PFSK-1 (cell line): ENCODE results near the gene PCLO.

Experiments
- FOXP2 ChIP-seq: optimal IDR thresholded peaks from 2 replicates; pipeline ENCODE3; 2011; ENCODE audit warnings: borderline replicate concordance, control low read depth, inconsistent platforms; ENCODE audit not compliant: insufficient read depth; ENCODE audit errors: extremely low read length, extremely low read depth
- POLR2AphosphoS5 ChIP-seq: IDR thresholded peaks from 2 replicates; pipeline ENCODE4 v1.6.1; 2012; ENCODE audit warnings: low read depth, mild to moderate bottlenecking, control low read depth, low read length, moderate library complexity
- SIN3A ChIP-seq: IDR thresholded peaks from 2 replicates; pipeline ENCODE4 v1.6.1; 2012; ENCODE audit warnings: mild to moderate bottlenecking, low read length, moderate library complexity, borderline replicate concordance; ENCODE audit not compliant: insufficient read depth
- TAF1 ChIP-seq: IDR thresholded peaks from 2 replicates; pipeline ENCODE4 v1.6.1; 2012; ENCODE audit warnings: low read length, control low read depth, borderline replicate concordance; ENCODE audit not compliant: insufficient read depth
- TF ChIP-seq, protein P1 (sequence below), 2 experiments: IDR thresholded peaks; 2 replicates each; pipeline versions ENCODE4 v1.6.1 to v1.8.0; 2011 to 2012; ENCODE audit warnings: low read depth in 2 of 2, low read length in 2 of 2, control low read depth in 1 of 2, inconsistent platforms in 1 of 2, mild to moderate bottlenecking in 1 of 2, moderate library complexity in 1 of 2; ENCODE audit not compliant: insufficient read depth in 1 of 2

Gene PCLO

DNA sequence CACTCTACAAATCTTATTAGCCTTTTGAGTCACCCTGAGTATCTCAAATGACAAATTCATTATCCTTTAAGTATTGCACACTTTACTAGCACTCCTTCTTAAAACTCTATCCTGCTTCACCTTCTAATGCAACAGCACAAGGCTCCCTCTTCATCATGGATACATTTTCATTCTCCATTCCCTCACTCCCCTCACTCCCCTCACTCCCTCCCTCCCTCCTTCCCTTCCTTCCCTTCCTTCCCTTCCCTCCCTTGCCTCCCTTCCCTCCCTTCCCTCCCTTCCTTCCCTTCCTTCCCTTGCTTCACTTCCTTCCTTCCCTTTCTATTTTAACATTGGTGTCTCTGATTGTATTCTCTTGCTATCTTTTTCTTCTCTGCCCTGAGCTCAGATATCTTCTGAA lies 130.5 kb downstream of the PCLO start:
- TF ChIP-seq POLR2AphosphoS5 (no peak), TAF1 (no peak), FOXP2 (no peak), SIN3A (no peak)
- TF ChIP-seq, protein P1, sequence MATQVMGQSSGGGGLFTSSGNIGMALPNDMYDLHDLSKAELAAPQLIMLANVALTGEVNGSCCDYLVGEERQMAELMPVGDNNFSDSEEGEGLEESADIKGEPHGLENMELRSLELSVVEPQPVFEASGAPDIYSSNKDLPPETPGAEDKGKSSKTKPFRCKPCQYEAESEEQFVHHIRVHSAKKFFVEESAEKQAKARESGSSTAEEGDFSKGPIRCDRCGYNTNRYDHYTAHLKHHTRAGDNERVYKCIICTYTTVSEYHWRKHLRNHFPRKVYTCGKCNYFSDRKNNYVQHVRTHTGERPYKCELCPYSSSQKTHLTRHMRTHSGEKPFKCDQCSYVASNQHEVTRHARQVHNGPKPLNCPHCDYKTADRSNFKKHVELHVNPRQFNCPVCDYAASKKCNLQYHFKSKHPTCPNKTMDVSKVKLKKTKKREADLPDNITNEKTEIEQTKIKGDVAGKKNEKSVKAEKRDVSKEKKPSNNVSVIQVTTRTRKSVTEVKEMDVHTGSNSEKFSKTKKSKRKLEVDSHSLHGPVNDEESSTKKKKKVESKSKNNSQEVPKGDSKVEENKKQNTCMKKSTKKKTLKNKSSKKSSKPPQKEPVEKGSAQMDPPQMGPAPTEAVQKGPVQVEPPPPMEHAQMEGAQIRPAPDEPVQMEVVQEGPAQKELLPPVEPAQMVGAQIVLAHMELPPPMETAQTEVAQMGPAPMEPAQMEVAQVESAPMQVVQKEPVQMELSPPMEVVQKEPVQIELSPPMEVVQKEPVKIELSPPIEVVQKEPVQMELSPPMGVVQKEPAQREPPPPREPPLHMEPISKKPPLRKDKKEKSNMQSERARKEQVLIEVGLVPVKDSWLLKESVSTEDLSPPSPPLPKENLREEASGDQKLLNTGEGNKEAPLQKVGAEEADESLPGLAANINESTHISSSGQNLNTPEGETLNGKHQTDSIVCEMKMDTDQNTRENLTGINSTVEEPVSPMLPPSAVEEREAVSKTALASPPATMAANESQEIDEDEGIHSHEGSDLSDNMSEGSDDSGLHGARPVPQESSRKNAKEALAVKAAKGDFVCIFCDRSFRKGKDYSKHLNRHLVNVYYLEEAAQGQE (IDR thresholded peaks at IDR 0.05; ENCODE audit: insufficient read depth in 1 of 2, low read depth in 2 of 2, low read length in 2 of 2), result no peak

DNA sequence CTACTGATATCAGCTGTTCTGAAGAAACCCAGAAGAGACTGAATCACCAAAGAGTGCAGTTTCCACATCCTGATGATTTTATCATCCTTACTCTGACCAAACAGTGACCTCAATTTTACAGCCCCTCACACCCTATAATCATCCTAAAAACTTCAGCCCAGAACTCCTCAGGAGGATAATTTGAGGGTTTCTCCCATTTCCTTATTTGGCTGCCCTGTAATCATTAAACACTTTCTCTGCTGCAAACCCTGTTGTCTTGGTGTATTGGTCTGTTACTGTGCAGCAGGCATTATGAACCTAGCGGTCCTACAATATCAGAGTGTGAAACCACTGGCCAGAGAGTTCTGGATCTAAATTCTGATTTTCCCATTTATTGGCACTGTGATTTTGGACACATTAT lies 141.7 kb downstream of the PCLO start:
- TF ChIP-seq, protein P1 (IDR thresholded peaks at IDR 0.05; ENCODE audit: insufficient read depth in 1 of 2, low read depth in 2 of 2, low read length in 2 of 2), result no peak
- no peak for TF ChIP-seq FOXP2
- TF ChIP-seq POLR2AphosphoS5, result no peak
- no peak for TF ChIP-seq SIN3A
- no peak for TF ChIP-seq TAF1

DNA sequence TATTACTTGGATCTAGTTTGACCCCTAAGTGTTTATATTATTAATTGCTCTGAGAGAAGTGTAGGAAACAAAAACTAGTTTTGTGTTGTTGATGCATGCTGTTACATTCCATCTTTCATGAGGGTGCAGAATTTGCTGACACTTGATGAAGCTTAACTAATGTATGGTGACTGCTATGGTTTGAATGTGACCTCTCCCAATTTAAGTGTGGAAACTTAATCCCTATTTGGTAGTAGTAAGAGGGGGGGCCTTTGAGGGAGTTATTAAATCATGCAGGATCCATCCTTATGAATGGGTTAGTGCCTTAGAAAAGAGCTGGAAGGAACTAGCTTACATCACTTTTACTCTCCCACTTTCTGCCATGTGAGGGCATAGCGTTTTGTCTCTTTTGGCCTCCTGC lies 142.5 kb downstream of the PCLO start:
- TF ChIP-seq, protein P1 (IDR thresholded peaks at IDR 0.05; ENCODE audit: insufficient read depth in 1 of 2, low read depth in 2 of 2, low read length in 2 of 2), result no peak
- TF ChIP-seq POLR2AphosphoS5 (no peak), SIN3A (no peak), TAF1 (no peak), FOXP2 (no peak)

DNA sequence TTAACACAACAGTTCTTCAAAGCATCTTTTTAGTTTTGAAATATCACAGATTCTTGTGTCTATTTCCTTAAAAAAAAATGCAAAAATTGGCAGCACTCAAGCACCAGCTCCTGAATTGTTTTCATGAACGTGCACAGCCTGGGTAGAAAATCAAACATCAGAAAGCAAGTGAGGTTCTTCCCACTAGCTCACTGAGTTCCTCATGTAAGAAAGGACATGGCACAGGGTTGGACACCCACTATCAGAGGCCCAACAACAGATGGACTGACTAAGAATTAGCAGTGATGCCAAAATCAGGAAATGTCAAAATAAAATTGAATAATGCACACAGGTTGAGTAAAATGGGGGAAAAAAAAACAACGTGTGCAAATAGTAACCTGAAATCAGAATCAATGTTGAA lies 146.8 kb downstream of the PCLO start:
- no peak for TF ChIP-seq FOXP2
- TF ChIP-seq TAF1, result no peak
- no peak for TF ChIP-seq SIN3A
- TF ChIP-seq, protein P1 (IDR thresholded peaks at IDR 0.05; ENCODE audit: insufficient read depth in 1 of 2, low read depth in 2 of 2, low read length in 2 of 2), result no peak
- TF ChIP-seq POLR2AphosphoS5, result no peak

GRCh38 chr7:83014546-83014945 lies 148.1 kb downstream of the PCLO start:
- no peak for TF ChIP-seq FOXP2
- TF ChIP-seq TAF1, result no peak
- TF ChIP-seq POLR2AphosphoS5, result no peak
- TF ChIP-seq, protein P1 (IDR thresholded peaks at IDR 0.05; ENCODE audit: insufficient read depth in 1 of 2, low read depth in 2 of 2, low read length in 2 of 2), result no peak
- no peak for TF ChIP-seq SIN3A
